OCI-LY7 (cell line): ENCODE data around the gene ADAMTS16. TPM values are rescaled to one million over a fixed set of nuclear protein-coding genes. Genes with fewer than 3 reads are reported as not detected.

Experiments
- BruUV-seq: library from RNA; stranded (reverse); fragments of 400-500 nt; replicated peaks from 2 replicates; lab custom pipeline; 2021; lab: Mats Ljungman, UMichigan
- CTCF ChIA-PET: fragments of 300-600 bp; sonication (Branson Sonifier 250); formaldehyde crosslinking; loops from one replicate; lab custom pipeline; 2022; ENCODE audit warnings: antibody characterized with exemption; ENCODE audit not compliant: unreplicated experiment; lab: Charles Lee
- POLR2A ChIA-PET: fragments of 300-600 bp; sonication (Branson Sonifier 250); formaldehyde crosslinking; loops from one replicate; lab custom pipeline; 2022; ENCODE audit warnings: antibody characterized with exemption; lab: Charles Lee
- DNase-seq: peaks from one replicate; pipeline ENCODE4 v3.0.0-alpha.2; 2015; ENCODE audit warnings: low spot score
- H2AFZ ChIP-seq: fragments of 200-600 bp; sonication (generic), shearing (Covaris generic); 2 replicates; pipeline ENCODE4 v1.6.1; 2014; ENCODE audit warnings: mild to moderate bottlenecking, antibody characterized with exemption, low read length, moderate library complexity
- H3K27ac ChIP-seq: fragments of 200-600 bp; sonication (generic); 2 replicates; pipeline ENCODE4 v1.5.1; 2014; ENCODE audit warnings: mixed run types, low read depth, mild to moderate bottlenecking, moderate library complexity, low read length, inconsistent platforms; ENCODE audit not compliant: poor library complexity, severe bottlenecking
- H3K36me3 ChIP-seq: fragments of 200-600 bp; sonication (generic); 2 replicates; pipeline ENCODE4 v1.6.1; 2014; ENCODE audit warnings: mild to moderate bottlenecking, antibody characterized with exemption, low read length, moderate library complexity, mixed read lengths; ENCODE audit not compliant: insufficient read depth
- H3K4me1 ChIP-seq: fragments of 200-600 bp; sonication (generic); 2 replicates; pipeline ENCODE4 v1.5.1; 2014; ENCODE audit warnings: mild to moderate bottlenecking, low read length; ENCODE audit not compliant: insufficient read depth, poor library complexity, severe bottlenecking
- H3K4me2 ChIP-seq: fragments of 200-600 bp; sonication (generic); 2 replicates; pipeline ENCODE4 v1.6.1; 2014; ENCODE audit warnings: mild to moderate bottlenecking, low read length
- H3K4me3 ChIP-seq: fragments of 200-600 bp; sonication (generic); 2 replicates; pipeline ENCODE4 v1.5.1; 2014; ENCODE audit warnings: mild to moderate bottlenecking, low read depth, low read length; ENCODE audit not compliant: poor library complexity, severe bottlenecking
- H3K79me2 ChIP-seq: fragments of 200-600 bp; sonication (generic); 2 replicates; pipeline ENCODE4 v1.6.1; 2016; ENCODE audit warnings: low read depth, mild to moderate bottlenecking, low read length, moderate library complexity, mixed read lengths; ENCODE audit not compliant: insufficient read depth
- H3K9me2 ChIP-seq: fragments of 200-600 bp; sonication (generic); 2 replicates; pipeline ENCODE4 v1.6.1; 2016; ENCODE audit warnings: mild to moderate bottlenecking, low read length, mixed read lengths; ENCODE audit not compliant: insufficient read depth
- H3K9me3 ChIP-seq: fragments of 200-600 bp; sonication (generic); 2 replicates; pipeline ENCODE4 v1.6.1; 2014; ENCODE audit warnings: mild to moderate bottlenecking, mixed run types, low read length, mixed read lengths
- H4K20me1 ChIP-seq: fragments of 200-600 bp; sonication (generic); 2 replicates; pipeline ENCODE4 v1.6.1; 2014; ENCODE audit warnings: mild to moderate bottlenecking, antibody characterized with exemption, low read length, moderate library complexity, mixed read lengths; ENCODE audit not compliant: insufficient read depth
- CTCF ChIP-seq: fragments of 200-600 bp; sonication (generic); conservative IDR thresholded peaks from 2 replicates; pipeline ENCODE4 v1.5.1; 2014; ENCODE audit warnings: mild to moderate bottlenecking, antibody characterized with exemption, low read length, moderate library complexity, mixed read lengths
- EZH2phosphoT487 ChIP-seq: fragments of 200-600 bp; sonication (generic); IDR thresholded peaks from 2 replicates; pipeline ENCODE4 v1.6.1; 2018; ENCODE audit warnings: low read depth, borderline replicate concordance, mild to moderate bottlenecking, mixed run types, antibody characterized with exemption, low read length, moderate library complexity, mixed read lengths
- intact Hi-C: fragments of 100-400 bp; cut with micrococcal nuclease; formaldehyde crosslinking; loops from one replicate; pipeline ENCODE4 v1.10.0; 2022; ENCODE audit not compliant: unreplicated experiment
- total RNA-seq, 2 experiments: library from RNA; depleted of rRNA in 1 of 2; stranded (reverse); fragments of >200 nt in 1 of 2; shearing (Covaris generic) in 1 of 2; gene quantifications; 2 replicates each; pipeline ENCODE4 v1.2.3, GENCODE V29; 2014 to 2022

The ADAMTS16 gene
- total RNA-seq, 2 experiments from 2014 or later, result not detected

GRCh38 chr5:5257353-5257752 is 117.2 kb downstream of the ADAMTS16 start:
- H3K4me2 ChIP-seq, result no peak overlapping the region
- no peak overlapping the region for H3K27ac ChIP-seq
- H3K36me3 ChIP-seq, result no peaks in the 10 kb centered on the region
- BruUV-seq, result no TSS peak
- H3K9me2 ChIP-seq, result no peaks in the 10 kb centered on the region
- H2AFZ ChIP-seq, result no peak overlapping the region
- H3K9me3 ChIP-seq, result no peaks in the 10 kb centered on the region
- H3K4me3 ChIP-seq, result no peak overlapping the region
- ChIA-PET CTCF (no interaction called here), POLR2A (no interaction called here)
- intact Hi-C loops, result no loop called here
- no peaks in the 10 kb centered on the region for H4K20me1 ChIP-seq
- no peak for DNase-seq
- H3K4me1 ChIP-seq, result no peaks in the 10 kb centered on the region
- TF ChIP-seq EZH2phosphoT487 (no peak), CTCF (no peak)
- H3K79me2 ChIP-seq, result no peaks in the 10 kb centered on the region

GRCh38 chr5:5258564-5258963 is 118.4 kb downstream of the ADAMTS16 start:
- no peaks in the 10 kb centered on the region for H3K9me3 ChIP-seq
- TF ChIP-seq CTCF (no peak), EZH2phosphoT487 (no peak)

GRCh38 chr5:5264727-5265126 is 124.6 kb downstream of the ADAMTS16 start:
- Histone ChIP-seq H3K9me2 (no peaks in the 10 kb centered on the region), H3K4me1 (no peaks in the 10 kb centered on the region), H3K79me2 (no peaks in the 10 kb centered on the region), H3K36me3 (no peaks in the 10 kb centered on the region), H3K4me3 (no peak overlapping the region), H2AFZ (no peak overlapping the region), H3K9me3 (no peaks in the 10 kb centered on the region), H3K27ac (no peak overlapping the region), H3K4me2 (no peak overlapping the region), H4K20me1 (no peaks in the 10 kb centered on the region)
- TF ChIP-seq CTCF, result no peak
- TF ChIP-seq EZH2phosphoT487, result no peak
- ChIA-PET POLR2A (no interaction called here), CTCF (no interaction called here)
- BruUV-seq, result no TSS peak
- intact Hi-C loops, result no loop called here
- DNase-seq, result no peak

More at GRCh38 chr5:5258564-5258963, 118.4 kb downstream of the ADAMTS16 start:
- no TSS peak for BruUV-seq
- Histone ChIP-seq H3K4me3 (no peak overlapping the region), H3K36me3 (no peaks in the 10 kb centered on the region), H3K9me2 (no peaks in the 10 kb centered on the region), H3K4me2 (no peak overlapping the region), H3K27ac (no peak overlapping the region), H4K20me1 (no peaks in the 10 kb centered on the region), H2AFZ (no peak overlapping the region), H3K4me1 (no peaks in the 10 kb centered on the region), H3K79me2 (no peaks in the 10 kb centered on the region)
- ChIA-PET CTCF (no interaction called here), POLR2A (no interaction called here)
- DNase-seq, result no peak
- intact Hi-C loops, result no loop called here
